Measurements from ENCODE around the gene TBCK.
A peak's percentile ranks its signal among the peaks of the same experiment; 100 is the strongest.

TBCK gene

DNA sequence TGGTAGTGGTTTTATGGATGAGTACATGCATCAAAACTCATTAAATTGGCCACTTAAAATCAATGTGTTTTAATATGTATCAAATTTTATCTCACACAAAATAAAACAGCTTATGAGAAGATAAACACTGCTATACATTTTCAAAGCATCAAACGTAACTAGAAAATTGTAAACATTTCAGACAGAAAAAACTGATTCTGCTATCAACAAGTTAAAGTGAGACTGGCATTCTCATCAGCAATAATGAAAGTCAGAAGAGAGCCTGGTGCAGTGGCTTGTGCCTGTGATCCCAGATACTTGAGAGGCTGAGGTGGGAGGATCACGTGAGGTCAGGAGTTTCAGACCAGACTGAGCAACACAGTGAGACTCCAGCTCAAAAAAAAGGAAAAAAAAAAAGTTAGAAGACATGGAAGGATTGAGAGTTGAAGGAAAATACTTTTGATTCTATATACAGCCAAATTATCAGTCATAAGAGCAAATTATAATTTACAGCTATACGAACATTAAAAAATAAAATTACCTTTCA, 2.9 kb downstream of the TBCK start:
- H2AK5ac ChIP-seq (ENCODE audit: low read length): no peak overlapping the region
- no peak overlapping the region for H3K27ac ChIP-seq (ENCODE audit: low read depth, low read length)
- no CpG with 5 or more reads among the region's 3 CpGs for WGBS (ENCODE audit: extremely low coverage, insufficient coverage, low lambda C conversion rate)
- H3K4me3 ChIP-seq (ENCODE audit: low read length): no peak overlapping the region
- no peak overlapping the region for H3K9ac ChIP-seq (ENCODE audit: low read length)
- no peaks in the 10 kb centered on the region for H3K27me3 ChIP-seq (ENCODE audit: insufficient read depth, low read length, poor library complexity)
- H3K23ac ChIP-seq (ENCODE audit: low read length): no peak overlapping the region
- no peak overlapping the region for H2BK120ac ChIP-seq (ENCODE audit: low read depth, low read length)
- H2BK15ac ChIP-seq (replicated peaks; ENCODE audit: low read depth): no peak overlapping the region
- no peak overlapping the region for H3K4me2 ChIP-seq (ENCODE audit: low read length)
- no peak overlapping the region for H2BK5ac ChIP-seq (ENCODE audit: low read length)
- H3K4ac ChIP-seq (ENCODE audit: low read depth, low read length): no peak overlapping the region
- peaks cover 11% of the 10 kb centered on the region for H3K79me1 ChIP-seq (ENCODE audit: low read length)
- no peak overlapping the region for H3K56ac ChIP-seq (ENCODE audit: low read length)
- H4K8ac ChIP-seq (ENCODE audit: low read depth, low read length): no peak overlapping the region
- no peaks in the 10 kb centered on the region for H3K36me3 ChIP-seq (ENCODE audit: control insufficient read depth, insufficient read depth, low read length)
- no peak overlapping the region for H3K18ac ChIP-seq (ENCODE audit: low read length)
- peaks cover 21% of the 10 kb centered on the region for H3K79me2 ChIP-seq (ENCODE audit: control insufficient read depth, insufficient read depth, low read length)
- H4K5ac ChIP-seq (ENCODE audit: low read length): no peak overlapping the region
- DNase-seq: no peak
- peaks cover 2% of the 10 kb centered on the region for H3K4me1 ChIP-seq (ENCODE audit: control insufficient read depth, low read depth, low read length)

DNA sequence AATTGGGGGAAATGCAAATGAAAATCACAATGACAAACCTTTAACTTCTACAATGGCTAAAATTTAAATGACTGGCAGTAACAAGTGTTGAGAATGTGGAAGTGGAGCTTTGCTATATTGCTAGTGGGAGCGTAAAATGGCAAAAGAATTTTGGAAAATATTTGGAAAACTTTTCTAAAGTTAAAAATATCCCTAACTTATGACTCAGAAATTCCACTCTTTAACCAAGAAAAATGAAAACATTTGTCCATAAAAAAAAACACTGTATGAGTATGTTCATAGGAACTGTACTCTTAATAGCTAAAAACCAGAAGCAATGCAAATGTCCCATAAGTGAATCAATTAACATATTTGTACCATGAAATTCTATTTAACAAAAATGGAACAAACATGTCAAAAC, 3.6 kb downstream of the TBCK start:
- H3K36me3 ChIP-seq (ENCODE audit: control insufficient read depth, insufficient read depth, low read length): no peaks in the 10 kb centered on the region
- no peak overlapping the region for H4K8ac ChIP-seq (ENCODE audit: low read depth, low read length)
- H3K79me1 ChIP-seq (ENCODE audit: low read length): peaks cover 8% of the 10 kb centered on the region
- H3K4me2 ChIP-seq (ENCODE audit: low read length): no peak overlapping the region
- peaks cover 15% of the 10 kb centered on the region for H3K79me2 ChIP-seq (ENCODE audit: control insufficient read depth, insufficient read depth, low read length)
- H3K27ac ChIP-seq (ENCODE audit: low read depth, low read length): no peak overlapping the region
- H3K4me3 ChIP-seq (ENCODE audit: low read length): no peak overlapping the region
- peaks cover 2% of the 10 kb centered on the region for H3K4me1 ChIP-seq (ENCODE audit: control insufficient read depth, low read depth, low read length)
- H3K4ac ChIP-seq (ENCODE audit: low read depth, low read length): no peak overlapping the region
- no peak overlapping the region for H2BK5ac ChIP-seq (ENCODE audit: low read length)
- no peak overlapping the region for H3K23ac ChIP-seq (ENCODE audit: low read length)
- H3K56ac ChIP-seq (ENCODE audit: low read length): no peak overlapping the region
- no peak overlapping the region for H3K9ac ChIP-seq (ENCODE audit: low read length)
- no peak overlapping the region for H2AK5ac ChIP-seq (ENCODE audit: low read length)
- no peak overlapping the region for H4K5ac ChIP-seq (ENCODE audit: low read length)
- no peak overlapping the region for H3K18ac ChIP-seq (ENCODE audit: low read length)
- no peaks in the 10 kb centered on the region for H3K27me3 ChIP-seq (ENCODE audit: insufficient read depth, low read length, poor library complexity)
- no peak overlapping the region for H2BK15ac ChIP-seq (replicated peaks; ENCODE audit: low read depth)
- no CpG with 5 or more reads among the region's 1 CpG for WGBS (ENCODE audit: extremely low coverage, insufficient coverage, low lambda C conversion rate)
- DNase-seq: no peak
- no peak overlapping the region for H2BK120ac ChIP-seq (ENCODE audit: low read depth, low read length)

DNA sequence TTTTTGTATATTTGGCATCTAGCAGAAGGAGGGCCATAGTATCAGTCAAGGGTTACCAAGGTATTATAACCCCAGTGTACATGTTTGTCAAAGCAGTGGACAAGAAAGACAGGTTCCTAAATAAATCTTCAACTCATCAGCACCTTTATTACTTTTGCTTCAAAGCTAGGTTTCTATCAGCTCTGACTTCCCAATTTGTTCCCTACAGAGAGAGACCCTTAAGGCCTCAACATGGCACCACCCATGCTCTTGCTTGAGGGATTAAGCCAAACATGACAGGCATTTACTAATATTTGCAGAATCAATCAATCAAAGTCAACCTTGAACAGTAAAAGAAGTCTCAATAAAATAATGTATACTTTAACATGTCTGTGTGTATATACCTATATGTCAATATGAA, 9.4 kb downstream of the TBCK start:
- Histone ChIP-seq H2BK120ac (ENCODE audit: low read depth, low read length) (no peak overlapping the region), H3K4ac (ENCODE audit: low read depth, low read length) (no peak overlapping the region), H2BK15ac (replicated peaks; ENCODE audit: low read depth) (no peak overlapping the region), H3K4me2 (ENCODE audit: low read length) (no peak overlapping the region), H3K4me3 (ENCODE audit: low read length) (no peak overlapping the region), H2AK5ac (ENCODE audit: low read length) (no peak overlapping the region), H3K36me3 (ENCODE audit: control insufficient read depth, insufficient read depth, low read length) (no peaks in the 10 kb centered on the region), H3K9ac (ENCODE audit: low read length) (no peak overlapping the region), H3K27ac (ENCODE audit: low read depth, low read length) (no peak overlapping the region), H3K56ac (ENCODE audit: low read length) (no peak overlapping the region), H2BK5ac (ENCODE audit: low read length) (no peak overlapping the region), H3K79me1 (ENCODE audit: low read length) (no peaks in the 10 kb centered on the region), H3K23ac (ENCODE audit: low read length) (no peak overlapping the region), H3K4me1 (ENCODE audit: control insufficient read depth, low read depth, low read length) (no peaks in the 10 kb centered on the region), H3K79me2 (ENCODE audit: control insufficient read depth, insufficient read depth, low read length) (no peaks in the 10 kb centered on the region), H3K27me3 (ENCODE audit: insufficient read depth, low read length, poor library complexity) (no peaks in the 10 kb centered on the region), H3K18ac (ENCODE audit: low read length) (no peak overlapping the region), H4K8ac (ENCODE audit: low read depth, low read length) (no peak overlapping the region), H4K5ac (ENCODE audit: low read length) (no peak overlapping the region)
- no peak for DNase-seq

DNA sequence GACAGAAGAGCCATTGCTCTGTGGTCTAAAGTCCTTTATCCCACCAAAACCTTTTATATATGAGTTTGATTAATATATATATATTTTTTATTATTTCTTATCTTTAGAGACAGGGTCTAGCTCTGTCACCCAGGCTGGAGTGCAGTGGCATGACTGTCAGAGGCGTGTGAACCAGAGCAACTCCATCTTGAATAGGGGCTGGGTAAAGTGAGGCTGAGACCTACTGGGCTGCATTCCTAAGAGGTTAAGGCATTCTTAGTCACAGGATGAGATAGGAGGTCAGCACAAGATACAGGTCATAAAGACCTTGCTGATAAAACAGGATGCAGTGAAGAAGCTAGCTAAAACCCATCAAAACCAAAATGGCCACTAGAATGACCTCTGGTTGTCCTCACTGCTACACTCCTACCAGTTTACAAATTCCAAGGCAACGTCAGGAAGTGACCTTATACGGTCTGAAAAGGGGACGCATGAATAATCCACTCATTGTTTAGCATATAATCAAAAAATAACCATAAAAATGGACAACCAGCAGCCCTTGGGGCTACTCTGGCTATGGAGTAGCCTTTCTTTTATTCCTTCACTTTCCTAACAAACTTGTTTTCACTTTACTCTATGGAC, 10.5 kb downstream of the TBCK start:
- peak; percentile 50 for DNase-seq
- no CpG with 5 or more reads among the region's 4 CpGs for WGBS (ENCODE audit: extremely low coverage, insufficient coverage, low lambda C conversion rate)
- H3K4me1 ChIP-seq (ENCODE audit: control insufficient read depth, low read depth, low read length): no peaks in the 10 kb centered on the region

DNA sequence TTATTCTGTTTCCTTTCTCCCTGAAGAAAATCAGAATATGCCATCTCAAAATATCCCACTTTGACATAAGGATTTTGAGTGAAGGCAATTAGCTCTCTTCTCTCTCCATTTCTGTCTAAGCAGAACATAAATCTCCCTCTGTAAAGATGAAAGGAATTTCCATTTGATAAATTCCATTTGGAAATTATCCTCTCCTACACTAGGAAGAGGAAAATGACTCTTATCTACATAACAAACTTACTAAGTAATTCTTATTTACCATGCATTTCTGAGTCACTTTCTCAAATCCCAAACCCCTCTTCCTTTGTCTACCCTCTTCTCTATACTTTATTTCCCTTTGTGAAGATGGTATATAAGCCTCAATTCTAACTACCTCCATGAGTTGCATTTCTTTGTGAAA, 11.4 kb downstream of the TBCK start:
- H3K56ac ChIP-seq (ENCODE audit: low read length): no peak overlapping the region
- H3K27ac ChIP-seq (ENCODE audit: low read depth, low read length): no peak overlapping the region
- no peak overlapping the region for H3K4ac ChIP-seq (ENCODE audit: low read depth, low read length)
- H3K79me1 ChIP-seq (ENCODE audit: low read length): no peaks in the 10 kb centered on the region
- no peak overlapping the region for H2AK5ac ChIP-seq (ENCODE audit: low read length)
- no peaks in the 10 kb centered on the region for H3K4me1 ChIP-seq (ENCODE audit: control insufficient read depth, low read depth, low read length)
- no peak overlapping the region for H3K18ac ChIP-seq (ENCODE audit: low read length)
- H3K79me2 ChIP-seq (ENCODE audit: control insufficient read depth, insufficient read depth, low read length): no peaks in the 10 kb centered on the region
- no peak overlapping the region for H4K8ac ChIP-seq (ENCODE audit: low read depth, low read length)
- no peak overlapping the region for H3K23ac ChIP-seq (ENCODE audit: low read length)
- no peak overlapping the region for H3K4me2 ChIP-seq (ENCODE audit: low read length)
- H3K27me3 ChIP-seq (ENCODE audit: insufficient read depth, low read length, poor library complexity): no peaks in the 10 kb centered on the region
- no peak overlapping the region for H3K4me3 ChIP-seq (ENCODE audit: low read length)
- DNase-seq: no peak
- no peaks in the 10 kb centered on the region for H3K36me3 ChIP-seq (ENCODE audit: control insufficient read depth, insufficient read depth, low read length)
- H2BK5ac ChIP-seq (ENCODE audit: low read length): no peak overlapping the region
- no peak overlapping the region for H3K9ac ChIP-seq (ENCODE audit: low read length)
- no peak overlapping the region for H2BK15ac ChIP-seq (replicated peaks; ENCODE audit: low read depth)
- no peak overlapping the region for H2BK120ac ChIP-seq (ENCODE audit: low read depth, low read length)
- H4K5ac ChIP-seq (ENCODE audit: low read length): no peak overlapping the region

More for the DNA sequence above, 10.5 kb downstream of the TBCK start:
- H3K79me2 ChIP-seq (ENCODE audit: control insufficient read depth, insufficient read depth, low read length): no peaks in the 10 kb centered on the region
- H3K27me3 ChIP-seq (ENCODE audit: insufficient read depth, low read length, poor library complexity): no peaks in the 10 kb centered on the region
- H2BK120ac ChIP-seq (ENCODE audit: low read depth, low read length): no peak overlapping the region
- no peak overlapping the region for H2AK5ac ChIP-seq (ENCODE audit: low read length)
- no peak overlapping the region for H3K4me3 ChIP-seq (ENCODE audit: low read length)
- no peaks in the 10 kb centered on the region for H3K36me3 ChIP-seq (ENCODE audit: control insufficient read depth, insufficient read depth, low read length)
- H2BK5ac ChIP-seq (ENCODE audit: low read length): no peak overlapping the region
- no peaks in the 10 kb centered on the region for H3K79me1 ChIP-seq (ENCODE audit: low read length)
- H2BK15ac ChIP-seq (replicated peaks; ENCODE audit: low read depth): no peak overlapping the region
- H3K4ac ChIP-seq (ENCODE audit: low read depth, low read length): no peak overlapping the region
- H3K23ac ChIP-seq (ENCODE audit: low read length): no peak overlapping the region
- no peak overlapping the region for H3K56ac ChIP-seq (ENCODE audit: low read length)
- H3K18ac ChIP-seq (ENCODE audit: low read length): no peak overlapping the region
- H4K5ac ChIP-seq (ENCODE audit: low read length): no peak overlapping the region
- H3K4me2 ChIP-seq (ENCODE audit: low read length): no peak overlapping the region
- no peak overlapping the region for H3K9ac ChIP-seq (ENCODE audit: low read length)
- no peak overlapping the region for H4K8ac ChIP-seq (ENCODE audit: low read depth, low read length)
- H3K27ac ChIP-seq (ENCODE audit: low read depth, low read length): no peak overlapping the region

Data from mesendoderm (in vitro differentiated cells).